Measurements from ENCODE around the gene POLE.

DNA sequence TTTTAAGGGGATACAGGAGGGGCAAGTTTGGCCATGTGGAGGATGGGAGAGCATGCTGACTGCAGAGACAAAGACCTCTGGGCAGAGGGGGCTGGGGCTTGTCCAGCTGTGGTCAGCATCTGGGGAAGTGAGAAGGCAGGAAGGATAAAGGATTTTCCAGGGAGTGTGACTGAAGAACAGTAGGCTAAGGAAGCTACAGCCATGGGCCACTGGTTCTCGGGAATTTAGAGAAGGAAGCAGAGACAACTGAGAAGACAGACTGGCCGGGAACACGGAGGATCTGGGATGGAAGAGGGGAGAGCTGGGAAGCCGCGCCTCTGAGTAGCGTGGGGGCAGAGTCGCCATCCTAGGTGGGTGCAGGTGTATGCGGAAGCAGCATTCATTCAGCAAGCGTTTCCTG, 16.5 kb upstream of the POLE start:
- TF ChIP-seq, protein P1, sequence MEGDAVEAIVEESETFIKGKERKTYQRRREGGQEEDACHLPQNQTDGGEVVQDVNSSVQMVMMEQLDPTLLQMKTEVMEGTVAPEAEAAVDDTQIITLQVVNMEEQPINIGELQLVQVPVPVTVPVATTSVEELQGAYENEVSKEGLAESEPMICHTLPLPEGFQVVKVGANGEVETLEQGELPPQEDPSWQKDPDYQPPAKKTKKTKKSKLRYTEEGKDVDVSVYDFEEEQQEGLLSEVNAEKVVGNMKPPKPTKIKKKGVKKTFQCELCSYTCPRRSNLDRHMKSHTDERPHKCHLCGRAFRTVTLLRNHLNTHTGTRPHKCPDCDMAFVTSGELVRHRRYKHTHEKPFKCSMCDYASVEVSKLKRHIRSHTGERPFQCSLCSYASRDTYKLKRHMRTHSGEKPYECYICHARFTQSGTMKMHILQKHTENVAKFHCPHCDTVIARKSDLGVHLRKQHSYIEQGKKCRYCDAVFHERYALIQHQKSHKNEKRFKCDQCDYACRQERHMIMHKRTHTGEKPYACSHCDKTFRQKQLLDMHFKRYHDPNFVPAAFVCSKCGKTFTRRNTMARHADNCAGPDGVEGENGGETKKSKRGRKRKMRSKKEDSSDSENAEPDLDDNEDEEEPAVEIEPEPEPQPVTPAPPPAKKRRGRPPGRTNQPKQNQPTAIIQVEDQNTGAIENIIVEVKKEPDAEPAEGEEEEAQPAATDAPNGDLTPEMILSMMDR (IDR thresholded peaks at IDR 0.05; ENCODE audit: low read depth, low read length): no peak
- no peak for TF ChIP-seq EZH2phosphoT487 (IDR thresholded peaks at IDR 0.05; ENCODE audit: low read depth)
